ENCODE results near the gene JAG1.

The JAG1 gene

GRCh38 chr20:10715035-10715434, 41.2 kb upstream of the JAG1 start:
- TF ChIP-seq CTCF (IDR thresholded peaks at IDR 0.05; ENCODE audit: low read depth, low read length) = no peak

GRCh38 chr20:10714236-10714975, 40.6 kb upstream of the JAG1 start:
- no peak for TF ChIP-seq CTCF (IDR thresholded peaks at IDR 0.05; ENCODE audit: low read depth, low read length)
- DNase-seq (ENCODE audit: extremely low read depth, low read depth) = no peak

More at GRCh38 chr20:10715035-10715434, 41.2 kb upstream of the JAG1 start:
- DNase-seq (ENCODE audit: extremely low read depth, low read depth) = no peak

- DNase-seq (ENCODE audit: extremely low read depth, low read depth) = no peak
- no peak for TF ChIP-seq CTCF (IDR thresholded peaks at IDR 0.05; ENCODE audit: low read depth, low read length)
Measured at GRCh38 chr20:10713161-10713560, 39.4 kb upstream of the JAG1 start.

GRCh38 chr20:10711903-10712451, 38.2 kb upstream of the JAG1 start:
- DNase-seq (ENCODE audit: extremely low read depth, low read depth) = no peak
- no peak for TF ChIP-seq CTCF (IDR thresholded peaks at IDR 0.05; ENCODE audit: low read depth, low read length)

- DNase-seq (ENCODE audit: extremely low read depth, low read depth) = no peak
- no peak for TF ChIP-seq CTCF (IDR thresholded peaks at IDR 0.05; ENCODE audit: low read depth, low read length)
Measured at GRCh38 chr20:10710991-10711775, 37.4 kb upstream of the JAG1 start.

- no peak for DNase-seq (ENCODE audit: extremely low read depth, low read depth)
Measured at GRCh38 chr20:10709916-10710315, 36.1 kb upstream of the JAG1 start.

More at GRCh38 chr20:10709916-10710315, 36.1 kb upstream of the JAG1 start:
- no peak for TF ChIP-seq CTCF (IDR thresholded peaks at IDR 0.05; ENCODE audit: low read depth, low read length)
